HepG2 (cell line): ENCODE data around the gene CEBPB. TPM values are rescaled to one million over a fixed set of nuclear protein-coding genes. Genes with fewer than 3 reads are reported as not detected.

Experiments used
- ASH2L ChIP-seq: fragments of 300-600, 200-600 bp; sonication (generic); IDR thresholded peaks from 2 replicates; pipeline ENCODE4 v1.7.0; 2017; ENCODE audit warnings: low read depth, mild to moderate bottlenecking, moderate library complexity, mixed read lengths, low read length; ENCODE audit not compliant: insufficient read length
- BCL3 ChIP-seq: sonication (generic); formaldehyde crosslinking; IDR thresholded peaks from 2 replicates; pipeline ENCODE4 v1.5.1; 2020; ENCODE audit warnings: mild to moderate bottlenecking, missing genetic modification reagents, moderate library complexity
- HNF4G ChIP-seq, 2 experiments: sonication (generic) in 1 of 2; formaldehyde crosslinking in 1 of 2; IDR thresholded peaks; 2 replicates each; pipeline versions ENCODE4 v1.4.0 to v1.6.1; 2011 to 2020; ENCODE audit warnings: borderline replicate concordance in 2 of 2, low read depth in 2 of 2, mild to moderate bottlenecking in 2 of 2, low read length in 1 of 2, missing genetic modification reagents in 1 of 2, moderate library complexity in 1 of 2
- KIAA2018 ChIP-seq: sonication (generic); formaldehyde crosslinking; IDR thresholded peaks from 2 replicates; pipeline ENCODE4 v1.5.0; 2020; ENCODE audit warnings: mild to moderate bottlenecking, missing genetic modification reagents, borderline replicate concordance
- SNAPC2 ChIP-seq: sonication (generic); formaldehyde crosslinking; IDR thresholded peaks from 2 replicates; pipeline ENCODE4 v1.8.1; 2022; ENCODE audit warnings: mild to moderate bottlenecking, missing genetic modification reagents
- WIZ ChIP-seq: sonication (generic); formaldehyde crosslinking; IDR thresholded peaks from 2 replicates; pipeline ENCODE4 v1.5.1; 2020; ENCODE audit warnings: mild to moderate bottlenecking, missing genetic modification reagents
- ZBTB42 ChIP-seq: sonication (generic); formaldehyde crosslinking; IDR thresholded peaks from 2 replicates; pipeline ENCODE4 v1.5.0; 2020; ENCODE audit warnings: mild to moderate bottlenecking, missing genetic modification reagents
- ZNF576 ChIP-seq: sonication (generic); formaldehyde crosslinking; IDR thresholded peaks from 2 replicates; pipeline ENCODE4 v1.4.0; 2020; ENCODE audit warnings: mild to moderate bottlenecking, missing genetic modification reagents
- ZNF597 ChIP-seq: sonication (generic); formaldehyde crosslinking; IDR thresholded peaks from 2 replicates; pipeline ENCODE4 v1.5.0; 2020; ENCODE audit warnings: missing genetic modification reagents
- ZNF749 ChIP-seq: sonication (generic); formaldehyde crosslinking; IDR thresholded peaks from 2 replicates; pipeline ENCODE4 v1.8.0; 2022; ENCODE audit warnings: mild to moderate bottlenecking, missing genetic modification reagents, moderate library complexity, borderline replicate concordance
- ZNF816 ChIP-seq: sonication (generic); formaldehyde crosslinking; IDR thresholded peaks from 2 replicates; pipeline ENCODE4 v1.8.0; 2022; ENCODE audit warnings: missing genetic modification reagents, mild to moderate bottlenecking, borderline replicate concordance
- ZNF83 ChIP-seq: sonication (generic); formaldehyde crosslinking; IDR thresholded peaks from 2 replicates; pipeline ENCODE4 v1.4.0; 2020; ENCODE audit warnings: missing genetic modification reagents, mild to moderate bottlenecking, borderline replicate concordance
- ZSCAN30 ChIP-seq: sonication (generic); formaldehyde crosslinking; IDR thresholded peaks from 2 replicates; pipeline ENCODE4 v1.5.0; 2020; ENCODE audit warnings: mild to moderate bottlenecking, missing genetic modification reagents
- polyA plus RNA-seq, 8 experiments: library from polyadenylated mRNA; depleted of rRNA in 3 of 8; stranded (reverse) in 7 of 8; unstranded in 1 of 8; fragments of >200 nt; fragmentation: Illumina TruSeq in 4 of 8; extraction: Trizol in 4 of 8; gene quantifications; 2 replicates each; pipeline versions ENCODE4 v1.2.1 to v1.2.3, GENCODE V29; 2011 to 2016; ENCODE audit warnings: low read depth in 4 of 8, missing spikeins in 1 of 8, mixed read lengths in 1 of 8; ENCODE audit not compliant: insufficient read depth in 1 of 8
- total RNA-seq, 5 experiments: library from RNA; depleted of rRNA; stranded (reverse); fragments of >200 nt; fragmentation: Illumina TruSeq; extraction: Trizol; gene quantifications; 2 replicates each; pipeline ENCODE4 v1.2.3, GENCODE V29; 2016; ENCODE audit warnings: low read depth in 1 of 5

Gene CEBPB
- total and polyA plus RNA-seq, 2 of the 13 experiments (the other 11 are each of a cell fraction or from before 2014, with no cell fraction given) = 18.5 to 28.2 TPM

- TF ChIP-seq KIAA2018 (CRISPR knock-in tag) (no peak), ZNF576 (CRISPR knock-in tag) (peak; percentile 78; the same call in 1 of the 2 replicates), ZNF749 (CRISPR knock-in tag) (peak; percentile 96; the same call in 1 of the 2 replicates), ASH2L (peak; percentile 100), HNF4G (IDR thresholded peaks at IDR 0.05; ENCODE audit: borderline replicate concordance, low read depth, low read length) (peak; percentile 75; the same call in 1 of the 2 replicates), HNF4G (CRISPR knock-in tag; IDR thresholded peaks at IDR 0.05; ENCODE audit: borderline replicate concordance, low read depth) (no peak; the same call in 1 of the 2 replicates), ZNF816 (CRISPR knock-in tag) (peak; percentile 73; the same call in 1 of the 2 replicates), ZNF83 (CRISPR knock-in tag) (no peak), BCL3 (CRISPR knock-in tag) (peak; percentile 91; the same call in 1 of the 2 replicates), ZBTB42 (CRISPR knock-in tag) (peak; percentile 80), SNAPC2 (peak; percentile 31; the same call in 1 of the 2 replicates), ZNF597 (CRISPR knock-in tag) (no peak), WIZ (CRISPR knock-in tag) (no peak), ZSCAN30 (CRISPR knock-in tag) (0 out of 2 replicates have a peak, but pooled peaks have one; percentile 84)
Observed at GRCh38 chr20:50165684-50166554, 24.7 kb upstream of the CEBPB start (continued).
